ENCODE results near the gene SLIT3.

The SLIT3 gene

GRCh38 chr5:168892618-168893186, 408.2 kb downstream of the SLIT3 start:
- H3K4me1 Mint-ChIP-seq, result no peaks in the 10 kb centered on the region
- H3K36me3 Mint-ChIP-seq, result no peaks in the 10 kb centered on the region
- H3K27me3 Mint-ChIP-seq, result peaks cover 29% of the 10 kb centered on the region
- no peak for ATAC-seq
- H3K27ac Mint-ChIP-seq, result no peak overlapping the region
- no peak overlapping the region for H3K4me3 Mint-ChIP-seq
- H3K9me3 Mint-ChIP-seq, result no peaks in the 10 kb centered on the region

- no peak for ATAC-seq
- no peak overlapping the region for H3K27ac Mint-ChIP-seq
- no peaks in the 10 kb centered on the region for H3K9me3 Mint-ChIP-seq
- no peaks in the 10 kb centered on the region for H3K4me1 Mint-ChIP-seq
- no peak overlapping the region for H3K4me3 Mint-ChIP-seq
- peaks cover 13% of the 10 kb centered on the region for H3K27me3 Mint-ChIP-seq
- no peaks in the 10 kb centered on the region for H3K36me3 Mint-ChIP-seq
These were observed 409.8 kb downstream of the SLIT3 start for GRCh38 chr5:168890816-168891812.

- Mint-ChIP-seq H3K27ac (no peak overlapping the region), H3K36me3 (no peaks in the 10 kb centered on the region), H3K9me3 (no peaks in the 10 kb centered on the region), H3K4me1 (no peaks in the 10 kb centered on the region), H3K4me3 (no peak overlapping the region), H3K27me3 (peaks cover 1% of the 10 kb centered on the region)
- ATAC-seq, result no peak
These were observed 411.9 kb downstream of the SLIT3 start for GRCh38 chr5:168889039-168889438.

GRCh38 chr5:168887931-168888330, 413.0 kb downstream of the SLIT3 start:
- Mint-ChIP-seq H3K27me3 (no peaks in the 10 kb centered on the region), H3K9me3 (no peaks in the 10 kb centered on the region), H3K36me3 (no peaks in the 10 kb centered on the region), H3K27ac (no peak overlapping the region), H3K4me3 (no peak overlapping the region), H3K4me1 (no peaks in the 10 kb centered on the region)
- ATAC-seq, result no peak

GRCh38 chr5:168886157-168886556, 414.8 kb downstream of the SLIT3 start:
- ATAC-seq, result no peak
- Mint-ChIP-seq H3K36me3 (no peaks in the 10 kb centered on the region), H3K27me3 (no peaks in the 10 kb centered on the region), H3K4me3 (no peak overlapping the region), H3K9me3 (no peaks in the 10 kb centered on the region), H3K27ac (no peak overlapping the region), H3K4me1 (no peaks in the 10 kb centered on the region)

GRCh38 chr5:168885324-168886120, 415.4 kb downstream of the SLIT3 start:
- no peak for ATAC-seq
- Mint-ChIP-seq H3K27ac (no peak overlapping the region), H3K4me1 (peaks cover under 1% of the 10 kb centered on the region), H3K27me3 (no peaks in the 10 kb centered on the region), H3K36me3 (no peaks in the 10 kb centered on the region), H3K4me3 (no peak overlapping the region), H3K9me3 (no peaks in the 10 kb centered on the region)

GRCh38 chr5:168883991-168884390, 416.9 kb downstream of the SLIT3 start:
- Mint-ChIP-seq H3K9me3 (no peaks in the 10 kb centered on the region), H3K4me1 (peaks cover 12% of the 10 kb centered on the region), H3K27ac (no peak overlapping the region), H3K27me3 (no peaks in the 10 kb centered on the region), H3K4me3 (no peak overlapping the region), H3K36me3 (no peaks in the 10 kb centered on the region)
- ATAC-seq, result no peak

GRCh38 chr5:168883281-168883741, 417.6 kb downstream of the SLIT3 start:
- Mint-ChIP-seq H3K36me3 (no peaks in the 10 kb centered on the region), H3K9me3 (no peaks in the 10 kb centered on the region), H3K4me1 (peaks cover 12% of the 10 kb centered on the region), H3K27ac (no peak overlapping the region), H3K27me3 (no peaks in the 10 kb centered on the region), H3K4me3 (no peak overlapping the region)
- ATAC-seq, result no peak

- H3K9me3 Mint-ChIP-seq, result no peaks in the 10 kb centered on the region
- no peaks in the 10 kb centered on the region for H3K36me3 Mint-ChIP-seq
- no peak overlapping the region for H3K4me3 Mint-ChIP-seq
- peaks cover 13% of the 10 kb centered on the region for H3K4me1 Mint-ChIP-seq
- peaks cover 4% of the 10 kb centered on the region for H3K27me3 Mint-ChIP-seq
- no peak overlapping the region for H3K27ac Mint-ChIP-seq
- no peak for ATAC-seq
These were observed 418.7 kb downstream of the SLIT3 start for GRCh38 chr5:168882283-168882682.

- ATAC-seq, result no peak
- no peak overlapping the region for H3K27ac Mint-ChIP-seq
- H3K9me3 Mint-ChIP-seq, result peaks cover 4% of the 10 kb centered on the region
- no peaks in the 10 kb centered on the region for H3K36me3 Mint-ChIP-seq
- H3K4me1 Mint-ChIP-seq, result peaks cover 17% of the 10 kb centered on the region
- no peak overlapping the region for H3K4me3 Mint-ChIP-seq
- peaks cover 11% of the 10 kb centered on the region for H3K27me3 Mint-ChIP-seq
These were observed 419.4 kb downstream of the SLIT3 start for GRCh38 chr5:168881427-168882149.

- peak; percentile 87 for ATAC-seq
- H3K27me3 Mint-ChIP-seq, result peaks cover 27% of the 10 kb centered on the region
- no peak overlapping the region for H3K4me3 Mint-ChIP-seq
- no peak overlapping the region for H3K27ac Mint-ChIP-seq
- peaks cover 4% of the 10 kb centered on the region for H3K9me3 Mint-ChIP-seq
- no peaks in the 10 kb centered on the region for H3K36me3 Mint-ChIP-seq
- H3K4me1 Mint-ChIP-seq, result peaks cover 17% of the 10 kb centered on the region
These were observed 421.0 kb downstream of the SLIT3 start for GRCh38 chr5:168879929-168880328.

- peaks cover 4% of the 10 kb centered on the region for H3K9me3 Mint-ChIP-seq
- no peak for ATAC-seq
- no peak overlapping the region for H3K4me3 Mint-ChIP-seq
- H3K27me3 Mint-ChIP-seq, result peaks cover 33% of the 10 kb centered on the region
- H3K27ac Mint-ChIP-seq, result no peak overlapping the region
- H3K4me1 Mint-ChIP-seq, result peaks cover 17% of the 10 kb centered on the region
- no peaks in the 10 kb centered on the region for H3K36me3 Mint-ChIP-seq
These were observed 421.6 kb downstream of the SLIT3 start for GRCh38 chr5:168879331-168879730.

- peaks cover 4% of the 10 kb centered on the region for H3K9me3 Mint-ChIP-seq
- no peak overlapping the region for H3K4me3 Mint-ChIP-seq
- H3K36me3 Mint-ChIP-seq, result no peaks in the 10 kb centered on the region
- peaks cover 17% of the 10 kb centered on the region for H3K4me1 Mint-ChIP-seq
- H3K27ac Mint-ChIP-seq, result no peak overlapping the region
- H3K27me3 Mint-ChIP-seq, result peaks cover 38% of the 10 kb centered on the region
- ATAC-seq, result no peak
These were observed 422.7 kb downstream of the SLIT3 start for GRCh38 chr5:168878135-168878745.

GRCh38 chr5:168877132-168877892, 423.6 kb downstream of the SLIT3 start:
- no peaks in the 10 kb centered on the region for H3K36me3 Mint-ChIP-seq
- no peak for ATAC-seq
- no peak overlapping the region for H3K27ac Mint-ChIP-seq
- no peak overlapping the region for H3K4me3 Mint-ChIP-seq
- H3K27me3 Mint-ChIP-seq, result peaks cover 38% of the 10 kb centered on the region
- H3K4me1 Mint-ChIP-seq, result peaks cover 17% of the 10 kb centered on the region
- peaks cover 4% of the 10 kb centered on the region for H3K9me3 Mint-ChIP-seq

Data from stimulated activated memory B cell treated with anti-CD40 and anti-IgM and Interleukin-4, amounts not matched to agents 10 μg/mL and 1 μg/mL and 100 μg/mL, for 72 hours (primary cell).